GM18498 (cell line): ENCODE data around the gene GPR176.

Experiments used
- ATAC-seq: cut with Tn5 transposase; IDR thresholded peaks from one replicate; pipeline ENCODE4 v1.9.1; 2021; ENCODE audit warnings: mild to moderate bottlenecking, moderate library complexity; ENCODE audit not compliant: unreplicated experiment

Gene GPR176

GRCh38 chr15:39786447-39787056 lies 133.5 kb downstream of the GPR176 start:
- ATAC-seq: no peak

GRCh38 chr15:39785841-39786240 lies 134.2 kb downstream of the GPR176 start:
- ATAC-seq: no peak

GRCh38 chr15:39785139-39785538 lies 134.9 kb downstream of the GPR176 start:
- no peak for ATAC-seq

- ATAC-seq: no peak
Observed at GRCh38 chr15:39784638-39785037, 135.4 kb downstream of the GPR176 start.

GRCh38 chr15:39784125-39784524 lies 135.9 kb downstream of the GPR176 start:
- no peak for ATAC-seq

GRCh38 chr15:39783244-39783820 lies 136.7 kb downstream of the GPR176 start:
- no peak for ATAC-seq

- ATAC-seq: peak; percentile 98
Observed at GRCh38 chr15:39782441-39783138, 137.5 kb downstream of the GPR176 start, which contains the start of gene FSIP1. Gene FSIP1, minus strand, starts transcription at chr15:39782841. Its CDS starts 6,317 bp downstream, at chr15:39776524.

- ATAC-seq: no peak
Observed at GRCh38 chr15:39781967-39782302, 138.1 kb downstream of the GPR176 start.

GRCh38 chr15:39781147-39781966 lies 138.7 kb downstream of the GPR176 start:
- no peak for ATAC-seq

GRCh38 chr15:39778021-39778420 lies 142.0 kb downstream of the GPR176 start:
- ATAC-seq: no peak

GRCh38 chr15:39777496-39777895 lies 142.6 kb downstream of the GPR176 start:
- no peak for ATAC-seq

GRCh38 chr15:39776068-39776467 lies 144.0 kb downstream of the GPR176 start:
- no peak for ATAC-seq

- no peak for ATAC-seq
Observed at GRCh38 chr15:39774688-39775267, 145.3 kb downstream of the GPR176 start.

- ATAC-seq: no peak
Observed at GRCh38 chr15:39770748-39771689, 149.0 kb downstream of the GPR176 start.

- no peak for ATAC-seq
Observed at GRCh38 chr15:39767921-39768320, 152.1 kb downstream of the GPR176 start.

- ATAC-seq: no peak
Observed at GRCh38 chr15:39761006-39761405, 159.1 kb downstream of the GPR176 start.

- no peak for ATAC-seq
Observed at GRCh38 chr15:39756806-39757522, 163.1 kb downstream of the GPR176 start.

- ATAC-seq: no peak
Observed at GRCh38 chr15:39752991-39753390, 167.1 kb downstream of the GPR176 start.

GRCh38 chr15:39752246-39752645 lies 167.8 kb downstream of the GPR176 start:
- no peak for ATAC-seq
